HG02610 (cell line): ENCODE results near the gene CYTH4.

Experiments
- ATAC-seq: cut with Tn5 transposase; IDR thresholded peaks from one replicate; pipeline ENCODE4 v1.9.1; 2021; ENCODE audit warnings: mild to moderate bottlenecking, moderate library complexity; ENCODE audit not compliant: unreplicated experiment

Gene CYTH4

GRCh38 chr22:37288521-37288920 is 6.2 kb downstream of the CYTH4 start:
- no peak for ATAC-seq

- no peak for ATAC-seq
Measured at GRCh38 chr22:37289156-37289735, 6.9 kb downstream of the CYTH4 start.

GRCh38 chr22:37290737-37291136 is 8.4 kb downstream of the CYTH4 start:
- ATAC-seq = no peak

GRCh38 chr22:37291559-37292298 is 9.4 kb downstream of the CYTH4 start:
- no peak for ATAC-seq

GRCh38 chr22:37292641-37293040 is 10.3 kb downstream of the CYTH4 start:
- ATAC-seq = no peak

GRCh38 chr22:37293172-37293571 is 10.9 kb downstream of the CYTH4 start:
- ATAC-seq = no peak

GRCh38 chr22:37294747-37295146 is 12.4 kb downstream of the CYTH4 start:
- no peak for ATAC-seq

GRCh38 chr22:37295213-37295886 is 13.0 kb downstream of the CYTH4 start:
- ATAC-seq = no peak

GRCh38 chr22:37295946-37296345 is 13.6 kb downstream of the CYTH4 start:
- no peak for ATAC-seq

GRCh38 chr22:37298748-37299495 is 16.6 kb downstream of the CYTH4 start:
- ATAC-seq = no peak

GRCh38 chr22:37299969-37300509 is 17.7 kb downstream of the CYTH4 start:
- no peak for ATAC-seq

GRCh38 chr22:37300551-37301017 is 18.3 kb downstream of the CYTH4 start:
- ATAC-seq = no peak

GRCh38 chr22:37301144-37301830 is 19.0 kb downstream of the CYTH4 start:
- ATAC-seq = no peak

GRCh38 chr22:37302674-37303555 is 20.6 kb downstream of the CYTH4 start:
- no peak for ATAC-seq

GRCh38 chr22:37303821-37304274 is 21.5 kb downstream of the CYTH4 start:
- no peak for ATAC-seq

GRCh38 chr22:37304595-37305343 is 22.5 kb downstream of the CYTH4 start:
- no peak for ATAC-seq

GRCh38 chr22:37305887-37306286 is 23.6 kb downstream of the CYTH4 start:
- no peak for ATAC-seq

- no peak for ATAC-seq
Measured at GRCh38 chr22:37306494-37306829, 24.2 kb downstream of the CYTH4 start.
